HG03097 (cell line): ENCODE measurements around the gene TBX10.

Source experiments
- ATAC-seq: cut with Tn5 transposase; IDR thresholded peaks from one replicate; pipeline ENCODE4 v1.9.1; 2021; ENCODE audit not compliant: unreplicated experiment, low FRiP score

The TBX10 gene

DNA sequence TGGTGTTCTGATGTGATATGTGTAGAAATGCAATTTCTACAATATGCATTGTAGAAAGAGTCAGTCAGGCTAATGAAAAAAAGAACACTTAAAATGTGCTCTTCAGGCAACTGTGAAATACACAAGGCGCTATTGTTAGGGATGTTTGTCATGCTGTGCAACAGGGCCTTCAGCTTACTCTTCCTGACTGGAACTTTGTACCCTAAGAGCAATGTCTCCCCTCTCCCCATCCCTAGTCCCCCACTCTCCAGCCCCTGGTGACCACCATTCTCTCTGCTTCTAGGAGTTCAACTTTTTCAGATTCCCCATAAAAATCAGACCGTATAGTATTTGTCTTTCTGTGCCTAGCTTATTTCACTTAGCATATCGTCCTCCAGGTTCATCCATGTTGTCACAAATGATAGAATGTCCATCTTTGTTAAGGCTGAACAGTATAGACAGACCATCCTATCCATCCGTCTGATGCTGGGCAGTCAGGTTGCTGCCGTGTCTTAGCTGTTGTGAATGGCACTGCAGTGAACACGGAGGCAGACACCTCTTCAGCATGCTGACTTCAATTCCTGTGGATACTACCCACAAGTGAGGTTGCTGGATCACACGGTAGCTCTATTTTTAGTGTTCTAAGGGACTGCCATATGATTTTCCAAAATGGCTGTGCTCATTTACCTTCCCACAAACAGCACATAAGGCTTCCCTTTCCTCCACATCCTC lies 22.2 kb downstream of the TBX10 start:
- ATAC-seq = no peak

- no peak for ATAC-seq
Measured at GRCh38 chr11:67616431-67617242, 22.9 kb downstream of the TBX10 start.

DNA sequence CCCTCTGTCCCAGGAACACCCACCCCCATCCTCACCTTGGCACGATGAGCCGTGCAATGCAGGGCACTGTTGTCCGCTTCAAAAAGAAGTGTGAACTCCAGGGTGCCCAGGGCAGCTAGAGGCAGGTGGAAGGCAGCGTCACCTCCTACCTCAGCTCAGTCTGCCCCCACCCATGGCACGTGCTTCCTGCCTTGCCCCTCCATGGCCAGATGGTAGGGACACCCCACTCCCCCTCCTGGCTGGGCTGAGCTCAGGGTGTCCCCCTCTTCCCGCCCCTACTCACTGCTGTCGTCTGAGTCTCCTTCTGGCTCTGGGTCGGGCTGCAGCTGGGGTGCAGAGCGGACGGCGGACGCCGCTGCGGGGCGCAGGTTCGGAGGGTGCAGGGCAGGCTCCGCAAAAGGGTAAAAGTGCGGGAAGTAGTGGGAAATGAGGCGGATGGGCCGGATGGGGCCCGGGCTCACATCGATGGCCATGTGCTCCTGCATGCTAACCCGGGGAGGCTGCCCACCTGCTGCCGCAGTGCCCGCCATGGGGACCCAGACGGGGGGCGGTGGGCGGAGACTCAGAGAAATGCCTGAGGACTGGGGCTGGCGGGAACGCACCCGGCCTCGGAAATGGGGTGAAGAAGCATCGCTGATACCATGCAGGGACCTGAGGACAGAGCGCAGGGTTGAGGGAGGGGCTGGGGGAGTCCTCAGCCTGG lies 23.7 kb downstream of the TBX10 start:
- no peak for ATAC-seq

- ATAC-seq = no peak
Measured at GRCh38 chr11:67614730-67615714, 24.5 kb downstream of the TBX10 start.

DNA sequence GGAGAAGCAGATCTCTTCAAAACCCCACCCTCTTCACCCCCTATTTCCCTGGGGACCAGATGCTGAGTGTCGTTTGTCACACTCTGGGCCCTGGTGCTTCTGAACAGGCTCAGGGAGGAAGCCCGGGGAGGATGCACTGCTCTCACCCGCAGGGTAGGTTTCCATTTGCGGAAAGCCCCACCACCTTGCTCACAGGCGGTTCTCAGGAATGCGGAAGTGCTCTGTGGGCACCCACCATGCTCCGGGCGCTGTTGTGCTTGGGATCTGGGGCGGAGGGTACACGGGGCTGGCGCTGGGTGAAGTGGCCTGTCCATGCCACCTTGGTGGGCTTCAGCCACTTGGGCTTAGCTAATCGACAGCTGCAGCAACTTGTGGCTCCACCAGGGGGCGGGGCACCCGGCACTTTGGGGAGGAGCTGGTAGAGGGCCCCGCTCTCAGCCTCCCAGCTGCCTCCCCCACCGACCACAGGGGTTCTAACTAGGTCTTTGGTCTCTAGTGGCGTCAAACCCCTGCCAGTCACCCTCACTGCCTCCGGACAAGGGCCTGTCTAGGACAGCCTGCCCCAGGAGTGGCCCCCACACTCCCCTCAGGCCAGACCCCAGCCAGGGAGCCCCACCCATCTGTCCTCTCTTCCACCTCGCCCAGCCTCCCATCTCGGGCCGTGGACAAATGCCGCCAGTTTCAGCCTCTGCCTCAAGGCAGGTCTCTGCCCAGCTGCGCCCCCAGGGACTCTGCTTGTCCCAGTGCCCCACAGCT lies 25.4 kb downstream of the TBX10 start:
- peak; percentile 57 for ATAC-seq

- ATAC-seq = no peak
Measured at GRCh38 chr11:67613313-67613959, 26.1 kb downstream of the TBX10 start.

- no peak for ATAC-seq
Measured at GRCh38 chr11:67612751-67613150, 26.8 kb downstream of the TBX10 start.

DNA sequence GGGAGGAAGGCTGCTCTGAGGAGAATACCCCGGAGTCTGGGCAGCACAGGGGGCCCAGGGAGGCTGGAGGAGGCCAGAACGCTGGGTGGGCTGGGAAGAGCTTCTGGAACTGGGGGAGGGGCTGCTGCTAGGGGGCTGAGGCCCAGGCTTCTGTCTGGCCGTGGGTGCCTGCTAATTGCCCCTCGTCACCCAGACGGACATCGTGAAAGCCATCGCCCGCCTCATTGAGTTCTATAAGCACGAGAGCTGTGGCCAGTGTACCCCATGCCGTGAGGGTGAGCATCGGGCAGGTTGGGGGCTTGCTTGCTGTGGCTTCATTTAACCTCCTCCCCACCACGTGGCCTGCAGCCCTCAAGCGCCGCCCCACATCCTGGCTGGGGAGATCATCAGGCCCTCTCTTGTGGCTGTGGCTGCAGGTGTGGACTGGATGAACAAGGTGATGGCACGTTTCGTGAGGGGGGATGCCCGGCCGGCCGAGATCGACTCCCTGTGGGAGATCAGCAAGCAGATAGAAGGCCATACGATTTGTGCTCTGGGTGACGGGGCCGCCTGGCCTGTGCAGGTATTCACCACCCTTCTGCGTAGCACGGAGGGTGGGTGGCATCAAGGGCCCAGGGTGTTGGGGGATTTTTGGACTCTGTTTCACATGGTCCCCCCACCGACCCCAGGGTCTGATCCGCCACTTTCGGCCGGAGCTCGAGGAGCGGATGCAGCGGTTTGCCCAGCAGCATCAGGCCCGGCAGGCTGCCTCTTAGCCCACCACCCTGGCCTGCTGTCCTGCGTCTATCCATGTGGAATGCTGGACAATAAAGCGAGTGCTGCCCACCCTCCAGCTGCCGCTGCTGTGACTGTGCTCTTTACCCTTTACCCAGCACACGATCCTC lies 27.6 kb downstream of the TBX10 start:
- no peak for ATAC-seq

DNA sequence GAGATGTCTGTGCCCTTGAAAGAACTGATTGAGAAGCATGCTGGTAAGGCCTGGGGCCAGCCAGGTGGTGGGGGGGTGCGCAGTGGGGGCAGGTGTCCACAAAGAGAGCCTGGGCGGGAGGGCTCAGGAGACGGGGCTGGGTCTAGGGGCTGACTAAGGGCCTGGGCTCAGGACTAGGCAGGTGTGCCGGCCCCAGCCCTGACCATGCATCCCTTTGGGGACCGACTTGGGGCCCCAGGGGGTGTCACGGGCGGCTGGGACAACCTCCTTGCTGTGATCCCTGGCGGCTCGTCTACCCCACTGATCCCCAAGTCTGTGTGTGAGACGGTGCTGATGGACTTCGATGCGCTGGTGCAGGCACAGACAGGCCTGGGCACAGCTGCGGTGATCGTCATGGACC lies 28.4 kb downstream of the TBX10 start:
- no peak for ATAC-seq

GRCh38 chr11:67610302-67610868 lies 29.2 kb downstream of the TBX10 start:
- ATAC-seq = no peak

- no peak for ATAC-seq
Measured at GRCh38 chr11:67609316-67609715, 30.2 kb downstream of the TBX10 start.

GRCh38 chr11:67608486-67608885 lies 31.1 kb downstream of the TBX10 start:
- no peak for ATAC-seq

DNA sequence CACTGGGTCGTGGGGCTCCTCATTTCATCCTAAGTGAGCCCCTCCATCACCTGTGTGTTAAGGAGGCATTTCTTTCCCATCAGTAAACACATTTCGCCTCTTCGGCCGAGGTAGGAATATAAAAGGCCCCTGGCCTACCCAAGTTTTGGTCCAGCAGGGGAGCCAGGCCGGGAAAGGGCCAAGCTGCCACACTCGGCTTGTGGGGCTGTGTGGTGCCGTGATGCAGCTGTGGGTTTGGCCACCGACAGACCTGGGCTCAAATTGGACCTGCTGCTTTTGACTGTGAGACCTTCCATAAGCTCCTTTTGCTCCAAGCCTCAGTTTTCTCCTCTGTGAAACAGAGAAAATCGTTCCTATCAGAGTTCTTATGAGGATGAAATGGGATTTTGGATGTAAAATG lies 32.1 kb downstream of the TBX10 start:
- no peak for ATAC-seq

- ATAC-seq = peak; percentile 94
Measured at GRCh38 chr11:67606492-67607295, 32.9 kb downstream of the TBX10 start, which contains the start of gene NDUFV1. Gene NDUFV1, plus strand, starts transcription at chr11:67606936. Its CDS starts 69 bp downstream, at chr11:67607005.

GRCh38 chr11:67606093-67606491 lies 33.5 kb downstream of the TBX10 start:
- no peak for ATAC-seq

DNA sequence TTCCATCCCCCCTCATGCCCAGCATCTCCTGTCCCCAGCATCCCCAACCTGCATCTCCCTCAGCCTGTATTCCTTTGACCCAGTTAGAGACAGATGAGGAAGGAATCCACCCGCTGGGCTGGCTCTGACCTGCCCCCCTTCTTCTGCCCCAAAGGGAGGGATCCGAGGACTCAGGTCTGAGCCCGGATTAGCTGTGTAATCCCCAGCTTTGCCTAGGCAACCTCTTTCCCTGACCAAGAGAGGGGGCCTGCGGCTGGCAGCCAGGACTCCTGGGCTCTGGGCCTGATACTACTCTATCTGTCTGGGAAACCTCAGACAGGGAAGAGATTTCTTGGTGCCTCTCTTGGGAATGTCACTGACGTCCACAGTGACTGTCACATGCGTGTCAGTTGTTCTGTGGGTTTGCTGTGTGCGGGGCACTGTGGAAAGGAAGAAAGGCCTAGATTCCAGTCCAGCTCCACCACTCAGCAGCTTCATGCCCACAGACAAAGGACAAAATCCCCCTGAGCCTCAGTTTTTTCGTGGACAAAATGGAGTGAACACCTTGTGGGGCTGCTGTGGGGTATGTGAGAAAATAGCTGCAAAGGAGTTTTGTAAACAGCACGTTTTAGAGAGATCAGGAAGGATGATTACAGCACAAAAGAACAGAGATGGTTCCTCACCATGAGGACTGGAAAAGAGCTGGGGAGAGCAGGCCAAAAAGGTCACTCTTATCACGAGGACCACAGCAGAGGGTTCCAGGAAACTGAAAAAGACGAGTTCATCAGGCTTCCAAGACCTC lies 34.1 kb downstream of the TBX10 start:
- ATAC-seq = no peak
